Epithelial cell of proximal tubule (primary cell): ENCODE results near the gene MOB4. TPM values are rescaled to one million over a fixed set of nuclear protein-coding genes. Genes with fewer than 3 reads are reported as not detected.
"Not testable (repeated sequence)": the region's sequence is repeated elsewhere in the genome, so short reads cannot be mapped to it uniquely, and the experiment has no call there.

Experiments used
- DNase-seq: peaks from one replicate; pipeline ENCODE4 v3.0.0-alpha.2; 2011; ENCODE audit warnings: low read depth
- H3K4me3 ChIP-seq: 2 replicates; pipeline ENCODE4 v1.5.1; 2011; ENCODE audit warnings: low read depth, mild to moderate bottlenecking, low read length
- total RNA-seq: library from RNA; depleted of rRNA; stranded (reverse); fragments of >200 nt; gene quantifications from 2 replicates; pipeline ENCODE4 v1.2.3, GENCODE V29; 2015
- TF ChIP-seq, protein P1 (sequence below): conservative IDR thresholded peaks from 2 replicates; pipeline ENCODE4 v1.5.1; 2012; ENCODE audit warnings: low read depth, mild to moderate bottlenecking, low read length

The MOB4 gene
- total RNA-seq, 1 donor from 2014 or later = 36.3 TPM

GRCh38 chr2:197560146-197560665 lies 44.3 kb downstream of the MOB4 start:
- TF ChIP-seq, protein P1, sequence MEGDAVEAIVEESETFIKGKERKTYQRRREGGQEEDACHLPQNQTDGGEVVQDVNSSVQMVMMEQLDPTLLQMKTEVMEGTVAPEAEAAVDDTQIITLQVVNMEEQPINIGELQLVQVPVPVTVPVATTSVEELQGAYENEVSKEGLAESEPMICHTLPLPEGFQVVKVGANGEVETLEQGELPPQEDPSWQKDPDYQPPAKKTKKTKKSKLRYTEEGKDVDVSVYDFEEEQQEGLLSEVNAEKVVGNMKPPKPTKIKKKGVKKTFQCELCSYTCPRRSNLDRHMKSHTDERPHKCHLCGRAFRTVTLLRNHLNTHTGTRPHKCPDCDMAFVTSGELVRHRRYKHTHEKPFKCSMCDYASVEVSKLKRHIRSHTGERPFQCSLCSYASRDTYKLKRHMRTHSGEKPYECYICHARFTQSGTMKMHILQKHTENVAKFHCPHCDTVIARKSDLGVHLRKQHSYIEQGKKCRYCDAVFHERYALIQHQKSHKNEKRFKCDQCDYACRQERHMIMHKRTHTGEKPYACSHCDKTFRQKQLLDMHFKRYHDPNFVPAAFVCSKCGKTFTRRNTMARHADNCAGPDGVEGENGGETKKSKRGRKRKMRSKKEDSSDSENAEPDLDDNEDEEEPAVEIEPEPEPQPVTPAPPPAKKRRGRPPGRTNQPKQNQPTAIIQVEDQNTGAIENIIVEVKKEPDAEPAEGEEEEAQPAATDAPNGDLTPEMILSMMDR = no peak
- DNase-seq = no peak
- no peak overlapping the region for H3K4me3 ChIP-seq

- no peak overlapping the region for H3K4me3 ChIP-seq
- peak; percentile 59 for DNase-seq
- TF ChIP-seq, protein P1 = no peak
These were observed 55.9 kb downstream of the MOB4 start for GRCh38 chr2:197571627-197572271.

- TF ChIP-seq, protein P1 = no peak
- H3K4me3 ChIP-seq = no peak overlapping the region
- DNase-seq = no peak
These were observed 57.7 kb downstream of the MOB4 start for GRCh38 chr2:197573608-197574007.

DNA sequence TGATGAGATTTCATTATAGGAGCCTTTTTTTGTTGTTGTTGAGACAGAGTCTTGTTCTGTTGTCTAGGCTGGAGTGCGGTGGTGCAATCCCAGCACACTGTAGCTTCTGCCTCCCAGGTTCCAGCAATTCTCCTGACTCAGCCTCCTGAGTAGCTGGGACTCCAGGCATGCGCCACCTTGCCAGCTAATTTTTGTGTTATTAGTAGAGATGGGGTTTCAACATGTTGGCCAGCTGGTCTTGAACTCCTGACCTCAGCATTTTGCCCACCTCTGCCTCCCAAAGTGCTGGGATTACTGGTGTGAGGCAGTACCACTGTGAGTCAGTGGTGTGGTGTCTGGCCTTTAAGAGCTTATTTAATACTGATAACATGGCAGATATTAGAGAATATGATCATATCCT lies 60.1 kb downstream of the MOB4 start:
- TF ChIP-seq, protein P1 = no peak
- no peak overlapping the region for H3K4me3 ChIP-seq
- no peak for DNase-seq

- no peak for DNase-seq
- H3K4me3 ChIP-seq = no peak overlapping the region
- TF ChIP-seq, protein P1 = no peak
These were observed 60.8 kb downstream of the MOB4 start for GRCh38 chr2:197576631-197577030.

DNA sequence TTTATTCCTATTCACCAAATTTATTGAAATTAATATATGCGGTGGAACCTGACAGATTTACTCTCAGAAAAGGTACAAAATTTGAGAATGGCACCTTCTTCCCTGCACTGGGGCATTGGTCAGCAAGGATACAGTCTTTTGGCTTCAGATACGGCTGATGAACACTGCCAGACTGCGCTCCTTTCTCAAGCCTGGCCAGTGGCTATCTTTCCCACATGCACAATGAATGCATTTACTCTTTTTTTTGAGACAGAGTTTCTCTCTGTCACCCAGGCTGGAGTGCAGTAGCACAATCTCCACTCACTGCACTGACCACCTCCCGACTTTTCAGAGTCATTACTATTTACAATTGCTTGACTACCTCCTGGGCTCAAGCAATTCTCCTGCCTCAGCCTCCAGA lies 61.6 kb downstream of the MOB4 start:
- H3K4me3 ChIP-seq = no peak overlapping the region
- TF ChIP-seq, protein P1 = no peak
- no peak for DNase-seq

DNA sequence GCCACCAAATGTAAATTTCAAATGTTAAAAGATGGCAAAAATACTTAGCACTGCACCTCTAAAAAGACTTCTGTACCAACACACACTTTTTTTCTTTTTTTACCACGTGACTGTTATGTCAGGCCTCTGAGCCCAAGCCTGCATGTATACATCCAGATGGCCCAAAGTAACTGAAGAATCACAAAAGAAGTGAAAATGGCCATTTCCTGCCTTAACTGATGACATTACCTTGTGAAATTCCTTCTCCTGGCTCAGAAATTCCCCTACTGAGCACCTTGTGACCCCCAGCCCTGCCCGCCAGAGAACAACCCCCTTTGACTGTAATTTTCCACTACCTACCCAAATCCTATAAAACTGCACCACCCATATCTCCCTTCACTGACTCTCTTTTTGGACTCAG lies 62.4 kb downstream of the MOB4 start:
- not testable (repeated sequence) for H3K4me3 ChIP-seq, DNase-seq

DNA sequence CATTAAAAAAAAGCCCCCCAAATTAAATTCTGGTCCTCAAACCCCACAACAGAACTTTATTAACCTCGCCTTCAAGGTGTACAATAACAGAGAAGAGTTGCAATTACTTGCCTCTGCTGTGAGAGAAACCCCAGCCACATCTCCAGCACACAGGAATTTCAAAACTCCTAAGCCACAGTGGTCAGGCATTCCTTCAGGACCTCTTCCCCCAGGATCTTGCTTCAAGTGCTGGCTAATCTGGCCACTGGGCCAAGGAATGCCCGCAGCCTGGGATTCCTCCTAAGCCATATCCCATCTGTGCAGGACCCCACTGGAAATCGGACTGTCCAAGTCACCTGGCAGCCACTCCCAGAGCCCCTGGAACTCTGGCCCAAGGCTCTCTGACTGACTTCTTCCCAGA lies 64.3 kb downstream of the MOB4 start:
- not testable (repeated sequence) for H3K4me3 ChIP-seq, DNase-seq

GRCh38 chr2:197587255-197587654 lies 71.4 kb downstream of the MOB4 start:
- not testable (repeated sequence) for DNase-seq, H3K4me3 ChIP-seq
